ENCODE data around the gene RHBDD2.

DNA sequence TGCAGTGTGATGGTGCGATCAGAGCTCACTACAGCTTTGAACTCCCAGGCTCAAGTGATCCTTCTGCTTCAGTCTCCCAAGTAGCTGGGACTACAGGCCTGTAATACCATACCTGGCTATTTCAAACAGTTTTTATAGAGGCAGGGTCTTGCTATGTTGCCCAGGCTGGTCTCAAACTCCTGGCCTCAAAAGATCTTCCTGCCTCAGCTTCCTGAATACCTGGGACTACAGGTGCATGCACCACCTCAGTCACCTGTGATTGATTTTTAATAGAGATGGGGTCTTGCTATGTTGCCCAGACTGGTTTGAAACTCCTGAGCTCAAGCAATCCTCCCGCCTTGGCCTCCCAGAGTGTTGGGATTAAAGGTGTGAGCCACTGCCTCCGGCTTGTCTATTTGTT lies 38.8 kb upstream of the RHBDD2 start:
- TF ChIP-seq CTCF (IDR thresholded peaks at IDR 0.05), result no peak
- no peak for TF ChIP-seq POLR2A (IDR thresholded peaks at IDR 0.05)
- no peak for TF ChIP-seq POLR2AphosphoS5 (IDR thresholded peaks at IDR 0.05)
- no peak for TF ChIP-seq EP300 (IDR thresholded peaks at IDR 0.05; ENCODE audit: low read depth)
